Natural killer cell (primary cell): ENCODE results near the gene FTSJ3. TPM values are rescaled to one million over a fixed set of nuclear protein-coding genes. Genes with fewer than 3 reads are reported as not detected.

Source experiments
- ATAC-seq, 3 donors: fragments of 150-1000 bp in 2 of 3; fragments of 200-7000 bp in 1 of 3; cut with Tn5 transposase; 1 replicate in 1 of 3; 2 replicates in 2 of 3; pipeline ENCODE4 v1.10.0; 2021; ENCODE audit warnings: mild to moderate bottlenecking in 2 of 3, moderate library complexity in 2 of 3
- DNase-seq, 2 donors: peaks; one replicate each; pipeline versions ENCODE4 v3.0.0 to v3.0.0-alpha.2; 2013 to 2021; ENCODE audit warnings: mixed read lengths in 1 of 2
- H3K27ac ChIP-seq: one replicate; pipeline ENCODE4 v1.5.1; 2013; ENCODE audit warnings: mild to moderate bottlenecking, low read length
- H3K27me3 ChIP-seq: one replicate; pipeline ENCODE4 v1.6.1; 2013; ENCODE audit warnings: low read length; ENCODE audit not compliant: control insufficient read depth, insufficient read depth
- H3K36me3 ChIP-seq: one replicate; pipeline ENCODE4 v1.6.1; 2013; ENCODE audit warnings: low read length; ENCODE audit not compliant: control insufficient read depth, insufficient read depth
- H3K4me1 ChIP-seq: one replicate; pipeline ENCODE4 v1.6.1; 2013; ENCODE audit warnings: low read length; ENCODE audit not compliant: control insufficient read depth, insufficient read depth
- H3K4me3 ChIP-seq: one replicate; pipeline ENCODE4 v1.5.1; 2013; ENCODE audit warnings: low read length
- H3K9me3 ChIP-seq: one replicate; pipeline ENCODE4 v1.6.1; 2013; ENCODE audit warnings: low read length; ENCODE audit not compliant: control insufficient read depth, insufficient read depth
- H3K27ac Mint-ChIP-seq, 2 donors: one replicate each; pipeline ENCODE4 v1.8.0; 2022; ENCODE audit warnings: mild to moderate bottlenecking in 2 of 2, mixed read lengths in 2 of 2, moderate library complexity in 1 of 2
- H3K27me3 Mint-ChIP-seq, 2 donors: one replicate each; pipeline ENCODE4 v1.8.0; 2022; ENCODE audit warnings: low read depth in 2 of 2, mixed read lengths in 2 of 2
- H3K36me3 Mint-ChIP-seq: one replicate; pipeline ENCODE4 v1.8.0; 2022; ENCODE audit warnings: mixed read lengths
- H3K4me1 Mint-ChIP-seq, 2 donors: one replicate each; pipeline ENCODE4 v1.8.0; 2022; ENCODE audit warnings: mixed read lengths in 2 of 2
- H3K4me3 Mint-ChIP-seq: one replicate; pipeline ENCODE4 v1.8.0; 2022; ENCODE audit warnings: mild to moderate bottlenecking, moderate library complexity, mixed read lengths
- H3K9me3 Mint-ChIP-seq, 2 donors: one replicate each; pipeline ENCODE4 v1.8.0; 2022; ENCODE audit warnings: mixed read lengths in 2 of 2
- WGBS: methylation state at CpG from one replicate; pipeline ENCODE4 v1.1.7; 2013; ENCODE audit warnings: missing lambda C conversion rate; ENCODE audit not compliant: insufficient coverage; 5-methylcytosine and 5-hydroxymethylcytosine counted together
- intact Hi-C: fragments of 100-400 bp; cut with micrococcal nuclease; formaldehyde crosslinking; loops from one replicate; pipeline ENCODE4 v1.14.2; 2022
- total RNA-seq, 4 donors: library from RNA; stranded (reverse); fragments of 120-200 nt in 1 of 4; gene quantifications; one replicate each; pipeline versions ENCODE4 v1.2.3 to v1.2.4, GENCODE V29; 2013 to 2022
- TF ChIP-seq, protein P1 (sequence below): fragments of 200-600 bp; IDR thresholded peaks from one replicate; pipeline ENCODE4 v1.8.0; 2022; ENCODE audit warnings: antibody characterized with exemption

Gene FTSJ3
- total RNA-seq, 3 donors from 2014 or later (not counting 1 experiment from before 2014, with no cell fraction given) = 35.2 to 53.5 (median 51.6) TPM

DNA sequence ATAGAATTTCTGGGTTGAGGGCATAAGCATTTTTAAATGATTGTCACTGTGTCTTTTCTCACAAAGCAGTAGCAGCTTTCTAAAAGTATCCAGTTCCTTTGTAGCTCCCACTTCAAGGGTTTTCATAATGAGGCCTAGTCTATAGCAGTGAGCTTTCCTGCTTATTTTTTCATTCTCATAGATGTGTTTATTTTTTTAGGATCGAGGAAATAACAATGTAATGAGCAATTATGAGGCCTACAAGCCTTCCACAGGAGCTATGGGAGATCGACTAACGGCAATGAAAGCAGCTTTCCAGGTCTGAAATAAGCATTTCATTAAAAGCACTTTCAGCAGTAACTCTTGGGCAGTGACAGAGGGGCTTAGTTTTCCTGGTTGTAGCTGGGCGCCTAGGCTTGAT, 10.8 kb downstream of the FTSJ3 start:
- DNase-seq = no peak

DNA sequence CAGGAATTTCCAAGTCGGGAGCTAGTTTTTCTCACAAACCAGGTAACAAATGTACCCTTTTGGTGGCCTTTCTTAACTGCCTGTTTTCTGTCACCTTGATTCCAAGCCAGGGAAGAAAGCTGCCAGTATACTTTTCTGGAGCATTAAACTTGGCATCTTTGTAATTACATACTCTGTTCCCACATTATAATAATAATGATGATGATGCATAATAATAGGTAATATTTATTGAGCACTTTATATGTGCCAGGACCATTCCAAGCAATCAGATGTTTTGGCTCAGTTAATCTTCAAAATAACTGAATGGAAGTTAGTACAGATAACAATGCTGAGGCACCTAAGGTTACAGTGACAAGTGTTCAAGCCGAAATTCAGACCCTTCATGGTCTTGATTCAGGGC, 11.3 kb downstream of the FTSJ3 start:
- ATAC-seq (no peak), DNase-seq (no peak)
- Histone ChIP-seq H3K27me3 (no peaks in the 10 kb centered on the region), H3K4me3 (no peak overlapping the region), H3K36me3 (peaks cover 93% of the 10 kb centered on the region), H3K4me1 (peaks cover 5% of the 10 kb centered on the region), H3K27ac (no peak overlapping the region), H3K9me3 (no peaks in the 10 kb centered on the region)
- no peak overlapping the region for H3K27ac Mint-ChIP-seq
- H3K9me3 Mint-ChIP-seq = no peaks in the 10 kb centered on the region
- H3K4me1 Mint-ChIP-seq = peaks cover 0 to 8% of the 10 kb centered on the region in 2 donors
- intact Hi-C loops = no loop called here
- H3K27me3 Mint-ChIP-seq = no peaks in the 10 kb centered on the region
- H3K4me3 Mint-ChIP-seq = no peak overlapping the region
- 95% methylated on average over 2 of the region's 2 CpGs for WGBS
- H3K36me3 Mint-ChIP-seq = peaks cover 32% of the 10 kb centered on the region
- TF ChIP-seq, protein P1, sequence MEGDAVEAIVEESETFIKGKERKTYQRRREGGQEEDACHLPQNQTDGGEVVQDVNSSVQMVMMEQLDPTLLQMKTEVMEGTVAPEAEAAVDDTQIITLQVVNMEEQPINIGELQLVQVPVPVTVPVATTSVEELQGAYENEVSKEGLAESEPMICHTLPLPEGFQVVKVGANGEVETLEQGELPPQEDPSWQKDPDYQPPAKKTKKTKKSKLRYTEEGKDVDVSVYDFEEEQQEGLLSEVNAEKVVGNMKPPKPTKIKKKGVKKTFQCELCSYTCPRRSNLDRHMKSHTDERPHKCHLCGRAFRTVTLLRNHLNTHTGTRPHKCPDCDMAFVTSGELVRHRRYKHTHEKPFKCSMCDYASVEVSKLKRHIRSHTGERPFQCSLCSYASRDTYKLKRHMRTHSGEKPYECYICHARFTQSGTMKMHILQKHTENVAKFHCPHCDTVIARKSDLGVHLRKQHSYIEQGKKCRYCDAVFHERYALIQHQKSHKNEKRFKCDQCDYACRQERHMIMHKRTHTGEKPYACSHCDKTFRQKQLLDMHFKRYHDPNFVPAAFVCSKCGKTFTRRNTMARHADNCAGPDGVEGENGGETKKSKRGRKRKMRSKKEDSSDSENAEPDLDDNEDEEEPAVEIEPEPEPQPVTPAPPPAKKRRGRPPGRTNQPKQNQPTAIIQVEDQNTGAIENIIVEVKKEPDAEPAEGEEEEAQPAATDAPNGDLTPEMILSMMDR = no peak

More for the DNA sequence above, 10.8 kb downstream of the FTSJ3 start:
- no peaks in the 10 kb centered on the region for H3K27me3 Mint-ChIP-seq
- no peak overlapping the region for H3K4me3 ChIP-seq
- no peak overlapping the region for H3K27ac Mint-ChIP-seq
- peaks cover 5% of the 10 kb centered on the region for H3K4me1 ChIP-seq
- H3K4me3 Mint-ChIP-seq = no peak overlapping the region
- H3K36me3 ChIP-seq = peaks cover 93% of the 10 kb centered on the region
- H3K4me1 Mint-ChIP-seq = peaks cover 3 to 9% of the 10 kb centered on the region in 2 donors
- ATAC-seq = no peak
- peaks cover 32% of the 10 kb centered on the region for H3K36me3 Mint-ChIP-seq
- no peaks in the 10 kb centered on the region for H3K9me3 ChIP-seq
- no peaks in the 10 kb centered on the region for H3K9me3 Mint-ChIP-seq
- TF ChIP-seq, protein P1 = no peak
- intact Hi-C loops = no loop called here
- H3K27ac ChIP-seq = no peak overlapping the region
- 94% methylated on average over 4 of the region's 4 CpGs for WGBS
- no peaks in the 10 kb centered on the region for H3K27me3 ChIP-seq

DNA sequence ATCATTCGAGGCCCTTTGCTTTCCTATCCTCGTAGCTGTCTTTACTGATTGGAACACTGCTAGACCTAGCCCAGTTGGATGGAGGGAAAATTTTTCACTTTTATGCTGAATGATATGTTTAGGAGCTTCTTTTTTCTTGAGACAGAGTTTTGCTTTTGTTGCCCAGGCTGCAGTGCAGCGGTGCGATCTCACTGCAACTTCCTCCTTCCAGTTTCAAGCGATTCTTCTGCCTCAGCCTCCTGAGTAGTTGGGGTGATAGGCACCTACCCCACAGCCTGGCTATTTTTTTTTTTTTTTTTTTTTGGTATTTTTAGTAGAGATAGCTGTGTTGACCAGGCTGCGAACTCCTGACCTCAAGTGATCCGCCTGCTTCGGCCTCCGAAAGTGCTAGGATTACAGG, 17.5 kb downstream of the FTSJ3 start:
- no peaks in the 10 kb centered on the region for H3K9me3 Mint-ChIP-seq
- H3K36me3 Mint-ChIP-seq = peaks cover 37% of the 10 kb centered on the region
- no peaks in the 10 kb centered on the region for H3K4me1 Mint-ChIP-seq
- no peaks in the 10 kb centered on the region for H3K27me3 Mint-ChIP-seq
- H3K27ac Mint-ChIP-seq = no peak overlapping the region
- Histone ChIP-seq H3K9me3 (no peaks in the 10 kb centered on the region), H3K4me3 (no peak overlapping the region), H3K27me3 (no peaks in the 10 kb centered on the region), H3K36me3 (peaks cover 93% of the 10 kb centered on the region), H3K4me1 (no peaks in the 10 kb centered on the region), H3K27ac (no peak overlapping the region)
- WGBS = 75% methylated on average over 7 of the region's 9 CpGs
- intact Hi-C loops = no loop called here
- TF ChIP-seq, protein P1 = no peak
- ATAC-seq = no peak
- H3K4me3 Mint-ChIP-seq = no peak overlapping the region
- no peak for DNase-seq

DNA sequence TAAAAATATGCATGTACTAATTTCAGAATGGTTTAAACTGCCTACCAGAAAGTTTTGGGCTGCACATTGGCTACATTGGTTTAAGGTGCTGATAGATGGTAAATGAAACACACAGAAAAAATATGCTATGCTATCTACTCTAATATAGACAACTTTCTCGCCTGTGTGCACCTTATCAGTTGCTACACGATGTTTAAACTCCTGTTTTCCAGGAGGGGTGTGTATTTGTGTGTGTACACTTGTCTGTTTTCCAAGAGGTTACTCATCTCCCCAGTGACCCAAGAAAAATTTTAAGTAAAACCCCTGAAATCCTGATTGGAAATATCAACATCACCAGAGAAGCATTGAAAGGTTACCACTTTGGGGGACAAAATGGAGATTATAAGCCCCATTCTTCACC, 21.9 kb downstream of the FTSJ3 start:
- intact Hi-C loops = no loop called here
- WGBS = no CpG with 5 or more reads among the region's 2 CpGs
- H3K36me3 ChIP-seq = peaks cover 84% of the 10 kb centered on the region
- Mint-ChIP-seq H3K4me3 (no peak overlapping the region), H3K27me3 (no peaks in the 10 kb centered on the region), H3K27ac (no peak overlapping the region), H3K36me3 (peaks cover 24% of the 10 kb centered on the region), H3K4me1 (no peaks in the 10 kb centered on the region), H3K9me3 (no peaks in the 10 kb centered on the region)
- ATAC-seq = no peak
- TF ChIP-seq, protein P1 = no peak
- H3K27ac ChIP-seq = no peak overlapping the region
- H3K4me3 ChIP-seq = no peak overlapping the region
- H3K9me3 ChIP-seq = no peaks in the 10 kb centered on the region
- no peaks in the 10 kb centered on the region for H3K4me1 ChIP-seq
- no peaks in the 10 kb centered on the region for H3K27me3 ChIP-seq
- DNase-seq = no peak
